ENCODE measurements around the gene HELZ2. TPM values are rescaled to one million over a fixed set of nuclear protein-coding genes. Genes with fewer than 3 reads are reported as not detected.

Gene HELZ2
- total RNA-seq, 1 donor from 2014 or later = 17.9 TPM

GRCh38 chr20:63527184-63527583 is 46.9 kb downstream of the HELZ2 start:
- H3K27ac Mint-ChIP-seq = no peak overlapping the region
- intact Hi-C loops (cut with micrococcal nuclease) = no loop called here
- no peak overlapping the region for H3K4me3 Mint-ChIP-seq

GRCh38 chr20:63525971-63526370 is 48.1 kb downstream of the HELZ2 start:
- H3K27ac Mint-ChIP-seq = no peak overlapping the region

More at GRCh38 chr20:63527184-63527583, 46.9 kb downstream of the HELZ2 start:
- Mint-ChIP-seq H3K27me3 (ENCODE audit: insufficient read depth) (no peaks in the 10 kb centered on the region), H3K9me3 (no peaks in the 10 kb centered on the region), H3K36me3 (ENCODE audit: low read depth) (peaks cover 12% of the 10 kb centered on the region), H3K4me1 (ENCODE audit: low read depth) (no peaks in the 10 kb centered on the region)
- DNase-seq (ENCODE audit: low spot score) = no peak

GRCh38 chr20:63525185-63525584 is 48.9 kb downstream of the HELZ2 start:
- H3K27ac Mint-ChIP-seq = no peak overlapping the region
- H3K4me1 Mint-ChIP-seq (ENCODE audit: low read depth) = no peaks in the 10 kb centered on the region
- intact Hi-C loops (cut with micrococcal nuclease) = no loop called here
- no peak overlapping the region for H3K4me3 Mint-ChIP-seq
- peaks cover 12% of the 10 kb centered on the region for H3K36me3 Mint-ChIP-seq (ENCODE audit: low read depth)
- no peaks in the 10 kb centered on the region for H3K27me3 Mint-ChIP-seq (ENCODE audit: insufficient read depth)
- no peaks in the 10 kb centered on the region for H3K9me3 Mint-ChIP-seq
- no peak for DNase-seq (ENCODE audit: low spot score)

More at GRCh38 chr20:63525971-63526370, 48.1 kb downstream of the HELZ2 start:
- Mint-ChIP-seq H3K4me1 (ENCODE audit: low read depth) (no peaks in the 10 kb centered on the region), H3K4me3 (no peak overlapping the region), H3K9me3 (no peaks in the 10 kb centered on the region), H3K27me3 (ENCODE audit: insufficient read depth) (no peaks in the 10 kb centered on the region), H3K36me3 (ENCODE audit: low read depth) (peaks cover 12% of the 10 kb centered on the region)
- intact Hi-C loops (cut with micrococcal nuclease) = no loop called here
- DNase-seq (ENCODE audit: low spot score) = no peak

Other genes with a start within 250 kb of the HELZ2 start
- not detected in 2 replicates for gene CHRNA4, start 212.9 kb downstream of the HELZ2 start, total RNA-seq
- not detected in 2 replicates for gene KCNQ2, start 101.6 kb downstream of the HELZ2 start, total RNA-seq
- 0.80 and 1.1 TPM in 2 replicates for gene EEF1A2, start 75.2 kb downstream of the HELZ2 start, total RNA-seq
- gene PPDPF, start 53.5 kb downstream of the HELZ2 start, total RNA-seq = 117 and 122 TPM in 2 replicates
- 0.16 and 0.29 TPM in 2 replicates for gene PTK6, start 36.9 kb downstream of the HELZ2 start, total RNA-seq
- gene SRMS, start 26.5 kb downstream of the HELZ2 start, total RNA-seq = not detected in 2 replicates
- 0.15 and 0.26 TPM in 2 replicates for gene FNDC11, start 20.1 kb downstream of the HELZ2 start, total RNA-seq
- gene GMEB2, start 52.9 kb upstream of the HELZ2 start, total RNA-seq = 13.4 and 13.7 TPM in 2 replicates
- 5.3 and 5.5 TPM in 2 replicates for gene STMN3, start 79.2 kb upstream of the HELZ2 start, total RNA-seq
- gene RTEL1, start 84.1 kb upstream of the HELZ2 start, total RNA-seq = 54.4 and 55.5 TPM in 2 replicates
- not detected in 2 replicates for gene TNFRSF6B, start 122.4 kb upstream of the HELZ2 start, total RNA-seq
- gene ARFRP1, start 133.7 kb upstream of the HELZ2 start, total RNA-seq = 71.8 and 73.5 TPM in 2 replicates
- gene ZGPAT, start 133.8 kb upstream of the HELZ2 start, total RNA-seq = 34.5 and 36.7 TPM in 2 replicates
- 12.1 TPM in 2 replicates for gene LIME1, start 162.4 kb upstream of the HELZ2 start, total RNA-seq
- 34.7 and 38.3 TPM in 2 replicates for gene SLC2A4RG, start 165.5 kb upstream of the HELZ2 start, total RNA-seq